GM12875 (cell line): ENCODE measurements around the gene MUC2.

Experiments used
- H3K4me3 ChIP-seq: one replicate; pipeline ENCODE4 v1.5.1; 2011; ENCODE audit warnings: low read depth, low read length, control low read depth
- CTCF ChIP-seq: IDR thresholded peaks from 2 replicates; pipeline ENCODE4 v1.5.1; 2011; ENCODE audit warnings: low read depth, mild to moderate bottlenecking, control low read depth, inconsistent platforms, low read length, moderate library complexity, borderline replicate concordance; ENCODE audit not compliant: insufficient read depth

Gene MUC2

GRCh38 chr11:1089738-1090599 is 15.3 kb downstream of the MUC2 start:
- no peak for TF ChIP-seq CTCF
- H3K4me3 ChIP-seq: no peak overlapping the region

- TF ChIP-seq CTCF: no peak
These were observed 16.1 kb downstream of the MUC2 start for GRCh38 chr11:1090600-1091331.

GRCh38 chr11:1091332-1092083 is 16.8 kb downstream of the MUC2 start:
- TF ChIP-seq CTCF: no peak
- H3K4me3 ChIP-seq: no peak overlapping the region

More at GRCh38 chr11:1090600-1091331, 16.1 kb downstream of the MUC2 start:
- no peak overlapping the region for H3K4me3 ChIP-seq

- no peak for TF ChIP-seq CTCF
- no peak overlapping the region for H3K4me3 ChIP-seq
These were observed 17.5 kb downstream of the MUC2 start for GRCh38 chr11:1092145-1092670.

GRCh38 chr11:1092919-1093318 is 18.2 kb downstream of the MUC2 start:
- no peak overlapping the region for H3K4me3 ChIP-seq
- TF ChIP-seq CTCF: no peak

GRCh38 chr11:1099519-1100355 is 25.1 kb downstream of the MUC2 start:
- no peak overlapping the region for H3K4me3 ChIP-seq
- no peak for TF ChIP-seq CTCF
